Activated CD4-positive, alpha-beta T cell treated with anti-CD3 and anti-CD28 coated beads, Interleukin-2, amount 50 U/mL, for 16 hours (primary cell): ENCODE measurements around the gene TIPIN.
A peak's percentile ranks its signal among the peaks of the same experiment; 100 is the strongest.
"Not testable (repeated sequence)": the region's sequence is repeated elsewhere in the genome, so short reads cannot be mapped to it uniquely, and the experiment has no call there.

Source experiments
- DNase-seq: peaks from one replicate; pipeline ENCODE4 v3.0.0-alpha.2; 2020

The TIPIN gene

GRCh38 chr15:66381376-66381775, 24.9 kb upstream of the TIPIN start:
- DNase-seq = not testable (repeated sequence)

GRCh38 chr15:66378814-66379430, 22.4 kb upstream of the TIPIN start:
- no peak for DNase-seq

DNA sequence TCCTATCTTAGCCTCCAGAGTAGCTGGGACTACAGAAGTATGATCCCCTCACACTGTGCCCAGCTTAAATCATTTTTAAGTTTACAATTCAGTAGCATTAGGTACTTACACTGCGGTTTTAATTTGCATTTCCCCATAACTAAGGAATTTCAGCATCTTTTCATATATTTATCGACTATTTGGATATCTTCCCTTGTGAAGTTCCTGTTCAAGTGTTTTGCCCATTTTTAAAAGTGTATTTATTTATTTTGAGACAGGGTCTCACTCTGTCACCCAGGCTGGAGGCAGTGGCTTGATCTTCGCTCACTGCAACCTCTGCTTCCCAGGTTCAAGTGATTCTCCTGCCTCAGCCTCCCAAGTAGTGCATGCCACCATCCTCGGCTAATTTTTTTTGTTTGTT, 17.7 kb upstream of the TIPIN start:
- no peak for DNase-seq

DNA sequence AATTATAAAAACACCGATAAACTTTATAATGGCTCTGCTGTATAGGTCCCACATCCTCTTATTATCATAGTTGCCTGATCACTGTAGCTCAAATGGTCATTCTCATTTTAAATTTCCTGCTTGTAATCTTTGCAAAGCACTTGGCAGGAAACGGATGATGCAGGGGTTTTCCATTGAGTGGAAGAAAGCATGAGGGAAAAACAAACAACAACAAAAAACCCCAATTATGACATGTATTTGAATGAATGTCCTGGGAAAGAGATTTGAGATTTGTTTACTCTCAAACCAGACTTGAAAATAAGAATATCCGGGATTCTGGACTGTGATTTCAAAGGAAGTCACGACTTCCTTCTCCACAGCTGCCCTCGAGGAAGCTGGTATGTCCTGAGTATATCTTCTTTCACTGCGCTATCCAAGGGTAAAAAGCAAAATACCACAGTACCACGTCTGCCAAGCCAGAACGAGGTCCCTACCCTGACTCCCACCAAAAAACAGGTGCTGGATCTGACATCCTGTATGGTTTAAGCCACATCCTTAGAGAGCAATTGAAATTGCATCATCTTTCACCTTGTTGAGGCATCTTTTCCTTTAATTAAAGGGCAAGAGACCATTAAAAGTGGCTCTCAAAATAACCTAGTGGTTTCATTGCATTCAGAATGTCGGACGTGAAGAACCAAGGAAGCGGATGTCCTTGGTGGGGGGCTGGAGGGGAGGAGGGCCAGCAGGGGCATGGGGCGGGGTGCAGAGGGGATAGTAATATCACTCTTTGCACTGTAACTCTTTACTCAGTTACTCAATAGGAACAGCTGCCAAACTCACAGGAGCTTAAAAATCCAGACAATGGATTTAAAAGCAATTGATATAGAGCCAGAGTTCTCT, 13.5 kb upstream of the TIPIN start:
- peak; percentile 78 for DNase-seq

GRCh38 chr15:66364944-66365528, 8.6 kb upstream of the TIPIN start:
- no peak for DNase-seq

GRCh38 chr15:66362776-66363175, 6.3 kb upstream of the TIPIN start:
- no peak for DNase-seq

GRCh38 chr15:66361745-66362460, 5.4 kb upstream of the TIPIN start:
- not testable (repeated sequence) for DNase-seq

DNA sequence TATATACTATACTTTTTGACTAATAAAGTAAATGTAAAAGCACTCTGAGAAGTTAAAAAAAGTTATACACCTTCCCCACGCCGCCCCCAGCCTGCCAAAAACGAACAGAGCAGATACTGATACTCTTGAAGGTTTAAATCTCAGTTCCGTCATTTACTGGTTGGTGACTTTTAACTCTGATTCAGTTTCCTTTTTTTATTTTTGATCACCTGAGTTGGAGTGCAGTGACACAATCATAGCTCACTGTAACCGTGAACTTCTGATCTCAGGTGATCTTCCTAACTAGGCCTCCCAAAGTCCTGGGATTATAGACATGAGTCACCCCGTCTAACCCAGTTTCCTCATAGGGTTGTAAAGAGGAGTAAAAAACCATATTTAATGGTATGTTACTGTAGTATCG, 3.3 kb upstream of the TIPIN start:
- DNase-seq = no peak

- DNase-seq = no peak
Observed at GRCh38 chr15:66356077-66356358, 467 bp downstream of the TIPIN start.

DNA sequence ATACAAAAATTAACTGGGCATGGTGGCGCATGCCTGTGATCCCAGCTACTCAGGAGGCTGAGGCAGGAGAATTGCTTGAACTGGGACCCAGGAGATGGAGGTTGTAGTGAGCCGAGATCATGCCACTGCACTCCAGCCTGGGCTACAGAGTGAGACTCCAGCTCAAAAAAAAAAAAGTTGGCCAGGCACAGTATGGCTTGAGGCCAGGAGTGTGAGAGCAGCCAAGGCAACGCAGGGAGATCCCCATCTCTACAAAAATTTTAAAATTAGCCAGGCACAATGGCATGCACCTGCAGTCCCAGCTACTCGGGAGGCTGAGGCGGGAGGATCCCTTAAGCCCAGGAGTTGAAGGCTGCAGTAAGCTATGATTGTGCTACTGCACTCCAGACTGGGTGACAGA, 8.0 kb downstream of the TIPIN start:
- DNase-seq = not testable (repeated sequence)

DNA sequence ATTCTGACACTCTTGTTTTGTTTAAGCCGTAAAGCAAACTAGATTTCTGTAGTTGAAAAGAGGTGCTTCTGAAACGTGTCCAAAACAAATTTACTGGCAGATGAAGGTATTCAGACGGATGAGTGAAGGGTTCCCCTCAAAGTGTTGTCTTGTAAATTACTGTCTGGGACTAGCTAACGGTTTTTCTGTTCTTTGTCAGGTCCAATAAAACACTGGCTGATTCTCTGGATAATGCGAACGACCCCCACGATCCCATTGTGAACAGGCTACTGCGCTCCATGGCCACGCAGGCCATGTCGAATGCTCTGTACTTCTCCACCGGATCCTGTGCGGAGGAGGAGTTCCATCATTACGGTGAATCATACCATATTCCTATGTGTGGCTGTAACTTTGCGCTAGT, 27.7 kb downstream of the TIPIN start:
- DNase-seq = no peak

DNA sequence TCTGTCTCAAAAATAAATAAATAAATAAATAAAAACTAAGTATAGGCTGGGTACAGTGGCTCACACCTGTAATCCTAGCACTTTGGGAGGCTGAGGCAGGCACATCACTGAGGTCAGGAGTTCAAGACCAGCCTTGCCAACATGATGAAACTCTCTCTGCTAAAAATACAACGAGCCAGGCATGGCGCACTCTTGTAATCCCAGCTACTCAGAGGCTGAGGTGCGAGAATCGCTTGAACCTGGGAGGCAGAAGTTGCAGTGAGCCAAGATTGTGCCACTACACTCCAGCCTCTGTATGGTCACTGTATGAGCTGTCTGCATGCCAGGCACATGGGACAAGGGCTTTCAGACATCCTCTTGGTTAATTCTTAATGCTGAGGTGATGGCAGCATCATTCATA, 28.7 kb downstream of the TIPIN start:
- DNase-seq = no peak

DNA sequence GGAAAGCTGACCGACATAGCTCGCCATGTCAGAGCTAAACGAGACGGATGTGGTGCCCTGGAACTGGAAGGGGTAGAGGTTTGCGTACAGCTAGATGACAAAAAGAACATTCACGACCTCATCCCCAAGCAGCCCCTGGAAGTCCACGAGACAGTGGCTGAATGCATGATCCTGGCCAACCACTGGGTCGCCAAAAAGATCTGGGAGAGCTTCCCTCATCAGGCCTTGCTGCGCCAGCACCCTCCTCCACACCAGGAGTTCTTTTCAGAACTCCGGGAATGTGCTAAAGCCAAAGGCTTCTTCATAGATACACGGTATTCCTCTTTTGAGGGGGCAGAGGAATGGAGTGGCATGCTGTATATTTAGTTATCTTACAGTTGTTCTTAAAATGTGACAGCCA, 30.4 kb downstream of the TIPIN start:
- DNase-seq = no peak

DNA sequence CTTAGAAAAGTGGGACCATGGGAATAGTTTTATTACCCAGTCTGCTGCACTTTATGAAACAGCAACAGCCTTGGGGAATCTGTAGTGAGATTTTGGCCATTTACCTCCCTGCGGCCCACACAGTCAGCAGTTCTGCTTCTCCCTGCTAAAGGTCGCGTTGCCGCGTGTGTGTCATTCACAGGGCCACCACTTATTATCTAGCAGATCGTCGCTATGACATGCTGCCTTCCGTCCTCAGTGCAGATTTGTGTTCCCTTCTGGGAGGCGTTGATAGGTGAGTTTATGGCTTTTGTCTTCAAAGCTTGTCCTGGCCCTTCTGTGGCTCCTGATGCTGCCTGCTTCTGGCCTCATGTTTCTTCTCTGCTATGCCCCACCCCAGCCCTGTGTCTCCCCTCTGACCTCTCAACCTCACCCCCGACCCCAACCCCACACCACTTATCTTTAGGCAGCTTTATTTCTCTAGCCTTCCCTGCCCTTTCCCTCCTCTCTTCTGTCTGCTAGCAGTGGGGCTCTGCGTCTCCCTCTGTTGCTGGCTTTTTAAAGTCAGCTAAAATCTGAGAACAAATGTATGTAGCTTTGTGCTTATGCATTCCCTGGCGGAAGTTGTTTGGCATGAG, 33.1 kb downstream of the TIPIN start:
- no peak for DNase-seq

GRCh38 chr15:66312144-66312543, 44.3 kb downstream of the TIPIN start:
- no peak for DNase-seq

- DNase-seq = no peak
Observed at GRCh38 chr15:66310786-66311185, 45.7 kb downstream of the TIPIN start.

GRCh38 chr15:66309828-66310227, 46.7 kb downstream of the TIPIN start:
- no peak for DNase-seq

DNA sequence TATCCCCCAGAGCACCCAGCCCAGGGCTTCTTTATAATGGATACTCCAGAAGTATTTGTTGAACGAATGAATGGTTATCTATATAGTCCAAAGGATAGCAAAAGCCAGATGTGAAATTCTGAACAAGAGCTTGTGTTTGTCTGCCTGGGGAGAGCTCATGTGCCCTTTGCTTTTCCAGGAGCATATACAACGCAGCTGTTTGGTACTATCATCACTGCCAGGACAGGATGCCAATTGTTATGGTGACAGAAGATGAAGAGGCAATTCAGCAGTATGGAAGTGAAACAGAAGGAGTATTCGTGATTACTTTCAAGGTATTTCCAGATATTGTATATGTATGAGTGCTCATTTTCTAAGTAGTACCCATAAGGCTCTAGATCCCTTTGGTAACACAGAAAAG, 48.0 kb downstream of the TIPIN start:
- DNase-seq = no peak

DNA sequence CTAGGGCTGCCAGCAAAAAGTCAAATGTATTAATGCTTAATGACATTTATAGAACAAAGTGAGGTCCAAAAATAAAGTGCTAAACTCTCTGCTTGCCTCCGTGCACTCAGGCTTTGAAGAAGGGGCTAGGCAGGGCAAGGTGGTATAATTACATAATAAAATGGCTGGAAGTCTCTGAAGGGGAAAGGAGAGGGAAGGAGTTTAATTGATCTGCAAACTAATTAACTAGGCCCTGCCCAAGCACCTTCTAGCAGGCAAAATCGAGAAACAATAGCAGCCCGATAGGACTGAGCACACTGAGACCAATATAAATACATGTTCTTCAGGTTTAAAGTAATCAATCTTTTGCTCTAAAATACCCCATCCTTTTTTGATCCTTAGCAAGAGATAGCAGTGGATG, 50.1 kb downstream of the TIPIN start:
- DNase-seq = no peak

GRCh38 chr15:66304425-66304824, 52.1 kb downstream of the TIPIN start:
- not testable (repeated sequence) for DNase-seq

- no peak for DNase-seq
Observed at GRCh38 chr15:66302489-66303278, 53.8 kb downstream of the TIPIN start.

DNA sequence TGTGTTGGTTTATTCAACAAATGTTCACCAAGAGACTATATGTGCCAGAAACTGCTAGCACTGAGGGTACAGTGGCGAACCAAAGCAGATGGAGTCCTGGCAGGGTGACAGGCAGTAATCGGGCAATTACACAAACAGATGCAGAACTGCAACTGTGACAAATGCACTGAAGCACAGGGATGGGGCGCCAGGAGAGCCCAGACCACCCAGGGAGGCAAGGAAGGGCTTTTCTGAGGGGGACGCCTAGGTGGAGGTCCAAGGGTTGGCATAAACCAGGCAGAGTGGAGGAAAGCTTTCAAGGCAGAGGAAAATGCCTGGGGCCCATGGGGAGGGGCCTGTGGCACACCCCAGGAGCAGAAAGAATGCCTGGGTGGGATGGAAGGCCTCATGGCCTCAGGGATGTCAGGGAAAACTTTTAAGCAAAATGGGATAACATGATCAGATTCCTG, 57.7 kb downstream of the TIPIN start:
- no peak for DNase-seq
